Measurements from ENCODE around the gene DGCR2. TPM values are rescaled to one million over a fixed set of nuclear protein-coding genes. Genes with fewer than 3 reads are reported as not detected.
A peak's percentile ranks its signal among the peaks of the same experiment; 100 is the strongest.

DGCR2 gene
- total RNA-seq, 1 experiment from 2014 or later = 18.6 TPM

DNA sequence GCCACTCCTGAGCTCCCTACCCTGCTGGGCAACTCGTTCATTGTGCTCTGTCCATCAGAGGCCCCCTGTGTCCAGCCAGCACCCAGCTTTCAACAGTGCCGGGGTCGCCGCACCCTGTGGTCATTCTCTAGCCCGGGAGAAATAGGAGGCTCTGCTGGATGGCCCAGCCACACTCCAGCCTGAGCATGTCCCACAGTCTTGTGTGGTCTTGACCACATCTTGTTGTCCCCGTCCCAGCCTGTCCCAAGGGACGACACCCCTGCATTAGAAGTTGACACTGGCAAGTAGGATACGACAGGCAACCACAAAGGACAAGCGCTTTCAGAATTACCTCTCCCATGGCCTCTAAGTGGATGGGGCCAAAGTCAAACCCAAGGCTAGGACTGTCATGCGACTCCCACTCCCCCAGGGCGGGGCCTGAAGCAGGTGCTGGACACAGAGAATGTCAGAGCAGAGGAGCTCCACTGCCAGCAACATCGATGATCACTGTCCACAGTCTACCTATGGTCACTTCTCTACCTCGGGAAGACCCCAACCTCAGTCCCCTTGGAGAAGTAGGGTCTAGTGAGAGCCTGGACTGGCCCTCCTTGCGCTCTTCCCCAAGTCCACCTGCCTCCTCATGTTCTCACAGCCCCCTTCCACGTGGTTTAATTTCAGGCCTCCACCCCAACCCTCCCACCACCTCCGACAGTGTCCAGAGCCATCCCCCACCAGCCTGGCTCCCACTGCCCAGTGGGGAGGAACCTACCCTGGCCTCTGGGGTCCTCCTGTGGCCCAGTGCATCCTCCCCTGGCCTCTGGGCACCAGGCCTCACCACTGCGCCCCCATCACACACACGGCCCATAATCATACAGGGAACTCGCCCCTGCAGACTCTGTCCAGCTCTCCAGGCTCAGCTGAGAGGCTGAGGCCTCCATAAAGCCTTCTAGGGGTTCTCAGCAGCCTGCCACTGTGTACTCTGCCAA lies 4.4 kb upstream of the DGCR2 start:
- H3K79me2 ChIP-seq (ENCODE audit: low read length) = peaks cover 6% of the 10 kb centered on the region
- peaks cover 1% of the 10 kb centered on the region; the same call in 1 of the 2 replicates for H4K20me1 ChIP-seq (ENCODE audit: insufficient read depth, low read depth, low read length)
- H3K27me3 ChIP-seq (ENCODE audit: low read length) = no peaks in the 10 kb centered on the region
- no peak overlapping the region for H3K4me2 ChIP-seq (ENCODE audit: low read depth, low read length, poor library complexity, severe bottlenecking)
- H3K4me1 ChIP-seq (ENCODE audit: low read length) = peaks cover 10% of the 10 kb centered on the region
- H3K9ac ChIP-seq (ENCODE audit: low read length) = no peak overlapping the region
- H3K36me3 ChIP-seq (ENCODE audit: insufficient read depth, low read length) = no peaks in the 10 kb centered on the region
- no peaks in the 10 kb centered on the region for H3K9me2 ChIP-seq (replicated peaks; ENCODE audit: insufficient read depth, low read length)
- no peaks in the 10 kb centered on the region for H3K9me3 ChIP-seq (ENCODE audit: low read length)
- H2AFZ ChIP-seq (ENCODE audit: low read length) = no peak overlapping the region
- no peak for DNase-seq
- no peak overlapping the region for H3K27ac ChIP-seq (ENCODE audit: low read length)
- H3K4me3 ChIP-seq (ENCODE audit: low read length) = no peak overlapping the region

DNA sequence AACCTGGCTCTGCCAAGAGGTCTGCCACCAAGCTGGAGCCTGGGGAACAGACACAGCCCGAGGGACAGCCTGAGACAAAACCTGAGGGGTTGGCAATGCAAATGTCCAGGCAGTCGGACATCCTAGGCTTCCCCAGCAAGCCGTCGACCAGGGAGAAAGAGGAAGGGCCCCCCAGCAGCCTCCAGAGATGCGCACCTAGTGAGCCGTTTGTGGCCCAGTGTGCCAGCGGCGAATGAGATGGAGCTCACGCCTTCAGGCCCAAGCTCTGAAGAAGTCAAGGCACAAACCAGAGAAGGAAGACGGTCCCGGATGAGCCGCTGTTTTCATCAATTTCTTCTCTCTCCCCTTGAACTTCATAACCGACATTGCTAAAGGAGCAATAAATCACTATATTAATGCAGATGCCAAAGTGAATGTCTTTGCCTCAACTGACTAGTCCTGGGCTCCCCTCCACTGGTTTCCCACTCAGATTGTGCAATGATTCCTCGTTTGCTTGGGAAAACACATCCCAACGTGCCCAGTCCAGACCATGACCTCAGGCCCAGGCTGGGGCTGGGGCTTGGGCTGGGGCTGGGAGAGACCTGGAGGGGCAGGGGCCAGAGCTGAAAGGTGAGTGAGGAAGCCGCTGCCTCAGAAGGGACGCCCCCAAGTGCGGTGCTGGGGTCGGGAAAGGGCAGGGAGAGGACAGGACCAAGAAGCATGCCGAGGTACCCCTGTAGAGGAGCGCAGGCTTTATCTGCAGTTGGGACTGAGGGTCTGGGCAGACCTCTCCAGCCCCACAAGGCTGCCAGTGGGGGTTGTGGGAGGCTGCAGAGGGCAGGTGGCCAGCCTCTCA lies 3.5 kb upstream of the DGCR2 start:
- Histone ChIP-seq H4K20me1 (ENCODE audit: insufficient read depth, low read depth, low read length) (peaks cover 10% of the 10 kb centered on the region; the same call in 1 of the 2 replicates), H3K9ac (ENCODE audit: low read length) (no peak overlapping the region), H3K4me3 (ENCODE audit: low read length) (no peak overlapping the region), H3K36me3 (ENCODE audit: insufficient read depth, low read length) (no peaks in the 10 kb centered on the region), H3K4me2 (ENCODE audit: low read depth, low read length, poor library complexity, severe bottlenecking) (no peak overlapping the region), H3K9me3 (ENCODE audit: low read length) (no peaks in the 10 kb centered on the region), H3K79me2 (ENCODE audit: low read length) (peaks cover 15% of the 10 kb centered on the region), H3K27me3 (ENCODE audit: low read length) (no peaks in the 10 kb centered on the region), H3K9me2 (replicated peaks; ENCODE audit: insufficient read depth, low read length) (no peaks in the 10 kb centered on the region), H3K4me1 (ENCODE audit: low read length) (peaks cover 17% of the 10 kb centered on the region), H3K27ac (ENCODE audit: low read length) (no peak overlapping the region), H2AFZ (ENCODE audit: low read length) (no peak overlapping the region)
- DNase-seq = no peak

DNA sequence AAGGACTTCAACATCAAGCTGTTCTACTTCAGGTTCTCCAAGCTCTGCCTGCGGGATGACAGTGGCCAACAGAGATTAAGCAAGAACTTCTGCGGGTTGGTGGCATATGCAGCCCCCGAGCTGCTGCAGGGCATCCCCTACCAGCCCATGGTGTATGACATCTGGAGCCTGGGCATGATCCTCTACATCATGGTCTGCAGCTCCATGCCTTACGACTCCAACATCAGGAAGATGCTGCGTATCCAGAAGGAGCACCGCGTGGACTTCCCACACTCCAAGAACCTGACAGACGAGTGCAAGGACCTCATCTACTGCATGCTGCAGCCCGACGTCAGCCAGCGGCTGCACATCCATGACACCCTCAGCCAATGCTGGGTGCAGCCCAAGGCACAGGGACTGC lies 2.8 kb upstream of the DGCR2 start:
- DNase-seq = no peak

DNA sequence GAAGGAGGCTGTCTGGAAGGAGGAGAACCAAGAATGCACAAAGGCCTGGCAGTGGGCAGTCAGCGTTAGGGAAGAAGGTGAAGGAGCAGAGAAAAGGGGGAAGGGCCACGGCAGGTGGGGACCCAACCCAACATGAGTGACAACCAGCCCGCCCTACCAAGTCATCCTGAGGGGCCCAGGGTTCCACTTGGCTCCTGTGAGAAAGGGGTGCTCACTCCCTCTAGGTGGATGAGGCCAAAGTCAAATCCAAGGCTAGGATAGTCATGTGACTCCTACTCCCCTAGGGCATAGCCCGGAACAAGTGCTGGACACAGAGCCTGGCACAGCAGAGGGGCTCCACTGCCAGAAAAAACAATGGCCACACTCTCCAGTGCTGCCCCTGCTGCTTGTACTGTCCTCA lies 2.2 kb upstream of the DGCR2 start:
- Histone ChIP-seq H3K9ac (ENCODE audit: low read length) (no peak overlapping the region), H3K36me3 (ENCODE audit: insufficient read depth, low read length) (no peaks in the 10 kb centered on the region), H3K27ac (ENCODE audit: low read length) (no peak overlapping the region), H2AFZ (ENCODE audit: low read length) (no peak overlapping the region), H3K4me3 (ENCODE audit: low read length) (no peak overlapping the region), H3K27me3 (ENCODE audit: low read length) (no peaks in the 10 kb centered on the region), H3K79me2 (ENCODE audit: low read length) (peaks cover 28% of the 10 kb centered on the region), H3K4me2 (ENCODE audit: low read depth, low read length, poor library complexity, severe bottlenecking) (no peak overlapping the region), H3K4me1 (ENCODE audit: low read length) (peaks cover 30% of the 10 kb centered on the region), H3K9me2 (replicated peaks; ENCODE audit: insufficient read depth, low read length) (no peaks in the 10 kb centered on the region), H3K9me3 (ENCODE audit: low read length) (no peaks in the 10 kb centered on the region), H4K20me1 (ENCODE audit: insufficient read depth, low read depth, low read length) (peaks cover 23% of the 10 kb centered on the region; the same call in 1 of the 2 replicates)
- no peak for DNase-seq

More for the DNA sequence above, 2.8 kb upstream of the DGCR2 start:
- Histone ChIP-seq H3K4me3 (ENCODE audit: low read length) (no peak overlapping the region), H3K27me3 (ENCODE audit: low read length) (no peaks in the 10 kb centered on the region), H3K9me3 (ENCODE audit: low read length) (no peaks in the 10 kb centered on the region), H4K20me1 (ENCODE audit: insufficient read depth, low read depth, low read length) (peaks cover 16% of the 10 kb centered on the region; the same call in 1 of the 2 replicates), H3K9ac (ENCODE audit: low read length) (no peak overlapping the region), H3K4me2 (ENCODE audit: low read depth, low read length, poor library complexity, severe bottlenecking) (no peak overlapping the region), H3K79me2 (ENCODE audit: low read length) (peaks cover 21% of the 10 kb centered on the region), H3K4me1 (ENCODE audit: low read length) (peaks cover 24% of the 10 kb centered on the region), H2AFZ (ENCODE audit: low read length) (no peak overlapping the region), H3K9me2 (replicated peaks; ENCODE audit: insufficient read depth, low read length) (no peaks in the 10 kb centered on the region), H3K36me3 (ENCODE audit: insufficient read depth, low read length) (no peaks in the 10 kb centered on the region), H3K27ac (ENCODE audit: low read length) (no peak overlapping the region)

DNA sequence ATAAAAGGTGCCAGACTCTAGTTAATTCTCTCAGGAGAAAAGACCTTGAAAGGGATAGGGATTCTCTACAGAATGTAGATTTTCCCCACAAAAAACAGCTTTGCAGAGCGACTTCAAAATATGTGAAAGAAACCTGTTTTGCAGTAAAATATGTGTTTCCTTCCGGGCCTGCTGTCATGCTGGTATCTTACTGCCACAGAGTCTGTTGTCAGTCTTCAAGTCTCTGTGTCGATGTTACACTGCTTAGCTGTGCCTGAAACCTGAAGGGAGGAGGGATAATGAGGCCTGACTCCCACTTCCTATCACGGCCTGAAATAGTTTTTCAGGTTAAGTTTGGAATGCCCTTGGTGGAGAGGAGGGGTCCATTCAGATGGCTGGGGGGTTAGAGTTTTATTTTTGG lies 1.7 kb upstream of the DGCR2 start:
- Histone ChIP-seq H3K9me3 (ENCODE audit: low read length) (no peaks in the 10 kb centered on the region), H3K9me2 (replicated peaks; ENCODE audit: insufficient read depth, low read length) (no peaks in the 10 kb centered on the region), H3K27ac (ENCODE audit: low read length) (no peak overlapping the region), H4K20me1 (ENCODE audit: insufficient read depth, low read depth, low read length) (peaks cover 27% of the 10 kb centered on the region; the same call in 1 of the 2 replicates), H3K4me3 (ENCODE audit: low read length) (no peak overlapping the region), H3K9ac (ENCODE audit: low read length) (no peak overlapping the region), H3K27me3 (ENCODE audit: low read length) (no peaks in the 10 kb centered on the region), H3K4me1 (ENCODE audit: low read length) (peaks cover 34% of the 10 kb centered on the region), H3K79me2 (ENCODE audit: low read length) (peaks cover 32% of the 10 kb centered on the region), H3K4me2 (ENCODE audit: low read depth, low read length, poor library complexity, severe bottlenecking) (no peak overlapping the region), H2AFZ (ENCODE audit: low read length) (no peak overlapping the region), H3K36me3 (ENCODE audit: insufficient read depth, low read length) (no peaks in the 10 kb centered on the region)
- DNase-seq = no peak

DNA sequence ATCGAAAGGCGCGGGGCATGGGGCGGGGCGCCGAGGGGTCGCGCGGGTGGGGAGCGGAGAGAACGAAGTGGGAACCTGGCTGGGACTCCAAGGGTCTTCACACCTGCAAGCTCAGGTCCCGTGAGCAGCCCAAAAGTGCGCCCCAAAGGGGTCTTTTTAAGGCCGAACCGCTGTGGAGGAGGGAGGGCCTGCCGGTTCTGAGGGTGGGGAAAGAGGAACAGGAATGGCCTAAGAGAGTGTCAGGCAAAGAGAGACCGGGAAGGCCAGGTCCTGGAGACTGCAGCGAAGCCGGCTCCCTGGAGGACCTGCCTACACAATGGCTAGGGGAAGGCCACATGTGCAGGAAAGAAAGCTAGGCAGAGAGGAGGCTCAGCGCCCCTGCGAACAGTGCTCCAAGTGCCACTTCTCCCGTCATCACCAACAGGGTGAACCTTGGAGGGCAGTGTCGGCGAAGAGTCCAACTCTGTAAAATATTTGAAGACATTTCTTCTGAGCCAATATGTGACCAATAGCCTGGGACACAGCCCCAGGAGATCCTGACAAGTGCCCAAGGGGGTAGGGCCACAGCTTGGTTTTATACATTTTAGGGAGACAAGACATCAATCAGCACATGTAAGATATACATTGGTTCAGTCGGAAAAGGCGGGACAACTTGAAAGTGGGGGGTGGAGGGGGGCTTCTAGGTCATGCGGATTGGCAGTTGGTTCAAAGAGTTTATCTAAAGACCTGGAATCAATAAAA lies 710 bp upstream of the DGCR2 start:
- Histone ChIP-seq H3K36me3 (ENCODE audit: insufficient read depth, low read length) (no peaks in the 10 kb centered on the region), H3K9me2 (replicated peaks; ENCODE audit: insufficient read depth, low read length) (no peaks in the 10 kb centered on the region), H3K79me2 (ENCODE audit: low read length) (peaks cover 42% of the 10 kb centered on the region), H3K27ac (ENCODE audit: low read length) (no peak overlapping the region), H3K27me3 (ENCODE audit: low read length) (no peaks in the 10 kb centered on the region), H3K4me2 (ENCODE audit: low read depth, low read length, poor library complexity, severe bottlenecking) (peak overlapping the region; percentile 76), H3K4me3 (ENCODE audit: low read length) (peak overlapping the region; percentile 68), H4K20me1 (ENCODE audit: insufficient read depth, low read depth, low read length) (peaks cover 34% of the 10 kb centered on the region), H3K9me3 (ENCODE audit: low read length) (no peaks in the 10 kb centered on the region), H2AFZ (ENCODE audit: low read length) (peak overlapping the region; percentile 70; the same call in 1 of the 2 replicates), H3K9ac (ENCODE audit: low read length) (peak overlapping the region; percentile 65), H3K4me1 (ENCODE audit: low read length) (peaks cover 45% of the 10 kb centered on the region)
- DNase-seq = no peak

DNA sequence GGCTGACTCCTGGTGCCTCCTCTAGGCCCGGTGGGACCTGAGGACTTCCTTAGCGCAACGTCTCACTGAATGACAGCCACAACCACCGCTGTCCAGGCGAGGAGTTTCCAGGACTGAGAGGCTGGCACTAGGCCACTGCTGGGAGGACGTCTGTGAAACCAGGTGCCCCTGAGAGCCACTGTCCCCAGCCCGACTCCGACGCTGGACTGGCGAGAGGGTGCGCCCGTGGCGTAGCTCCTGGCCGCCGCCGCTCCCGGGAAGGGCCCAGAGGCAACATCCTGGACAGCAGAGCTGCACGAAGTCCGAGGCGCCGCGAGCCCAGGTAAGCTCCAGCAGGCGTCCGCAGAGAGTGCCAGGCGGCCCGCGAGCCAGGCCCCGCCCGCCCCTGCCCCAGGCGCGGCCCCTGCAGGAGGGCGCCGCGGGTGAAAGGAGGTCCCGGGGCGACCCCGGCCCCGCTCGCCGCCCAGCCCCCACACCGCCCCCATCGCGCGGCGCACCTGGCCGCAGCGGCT lies 525 bp downstream of the DGCR2 start:
- Histone ChIP-seq H4K20me1 (ENCODE audit: insufficient read depth, low read depth, low read length) (peaks cover 46% of the 10 kb centered on the region), H3K27ac (ENCODE audit: low read length) (peak overlapping the region; percentile 78), H3K9me3 (ENCODE audit: low read length) (no peaks in the 10 kb centered on the region), H3K9me2 (replicated peaks; ENCODE audit: insufficient read depth, low read length) (no peaks in the 10 kb centered on the region), H3K4me1 (ENCODE audit: low read length) (peaks cover 57% of the 10 kb centered on the region), H3K4me2 (ENCODE audit: low read depth, low read length, poor library complexity, severe bottlenecking) (peak overlapping the region; percentile 89), H3K9ac (ENCODE audit: low read length) (peak overlapping the region; percentile 93), H3K4me3 (ENCODE audit: low read length) (peak overlapping the region; percentile 87), H3K36me3 (ENCODE audit: insufficient read depth, low read length) (no peaks in the 10 kb centered on the region), H2AFZ (ENCODE audit: low read length) (0 out of 2 replicates have a peak overlapping the region, but pooled peaks have one; percentile 81), H3K27me3 (ENCODE audit: low read length) (no peaks in the 10 kb centered on the region), H3K79me2 (ENCODE audit: low read length) (peaks cover 55% of the 10 kb centered on the region)
- DNase-seq = peak; percentile 80

All from Karpas-422 (cell line).